WERI-Rb-1 (cell line): Measurements from ENCODE around the gene BICD2.

Source experiments
- DNase-seq: peaks from one replicate; pipeline ENCODE4 v3.0.0-alpha.2; 2020
- H3K27ac ChIP-seq: fragments of 250-450 bp; sonication (Bioruptor Pico); 2 replicates; pipeline ENCODE4 v1.5.1; 2020; ENCODE audit warnings: mild to moderate bottlenecking, moderate library complexity
- H3K27me3 ChIP-seq: fragments of 250-450 bp; sonication (Bioruptor Pico); 2 replicates; pipeline ENCODE4 v1.5.1; 2021; ENCODE audit warnings: mild to moderate bottlenecking, low read depth, moderate library complexity; ENCODE audit not compliant: insufficient read depth, severe bottlenecking
- H3K36me3 ChIP-seq: fragments of 250-450 bp; sonication (Bioruptor Pico); 2 replicates; pipeline ENCODE4 v1.5.1; 2020; ENCODE audit warnings: mild to moderate bottlenecking, moderate library complexity
- H3K4me3 ChIP-seq: 2 replicates; pipeline ENCODE4 v1.5.1; 2011; ENCODE audit warnings: low read depth, mild to moderate bottlenecking, control low read depth, low read length
- H3K9me3 ChIP-seq: fragments of 250-450 bp; sonication (Bioruptor Pico); 2 replicates; pipeline ENCODE4 v1.5.1; 2021; ENCODE audit warnings: mild to moderate bottlenecking, moderate library complexity; ENCODE audit not compliant: severe bottlenecking
- CTCF ChIP-seq: IDR thresholded peaks from 2 replicates; pipeline ENCODE4 v1.5.1; 2011; ENCODE audit warnings: low read depth, mild to moderate bottlenecking, control low read depth, inconsistent platforms, low read length

BICD2 gene

GRCh38 chr9:92709954-92710353 is 54.7 kb downstream of the BICD2 start:
- no peak for TF ChIP-seq CTCF

GRCh38 chr9:92709240-92709639 is 55.4 kb downstream of the BICD2 start:
- no peak overlapping the region for H3K27ac ChIP-seq
- H3K4me3 ChIP-seq = no peak overlapping the region
- H3K9me3 ChIP-seq = no peaks in the 10 kb centered on the region
- TF ChIP-seq CTCF = no peak
- DNase-seq = no peak
- peaks cover 40% of the 10 kb centered on the region for H3K36me3 ChIP-seq
- no peaks in the 10 kb centered on the region for H3K27me3 ChIP-seq

More at GRCh38 chr9:92709954-92710353, 54.7 kb downstream of the BICD2 start:
- H3K27me3 ChIP-seq = no peaks in the 10 kb centered on the region
- no peak overlapping the region for H3K4me3 ChIP-seq
- no peak for DNase-seq
- H3K9me3 ChIP-seq = no peaks in the 10 kb centered on the region
- peaks cover 47% of the 10 kb centered on the region for H3K36me3 ChIP-seq
- H3K27ac ChIP-seq = no peak overlapping the region

GRCh38 chr9:92707530-92707929 is 57.1 kb downstream of the BICD2 start:
- Histone ChIP-seq H3K36me3 (peaks cover 23% of the 10 kb centered on the region), H3K4me3 (no peak overlapping the region), H3K27me3 (no peaks in the 10 kb centered on the region), H3K9me3 (no peaks in the 10 kb centered on the region), H3K27ac (no peak overlapping the region)
- no peak for DNase-seq
- no peak for TF ChIP-seq CTCF

- Histone ChIP-seq H3K4me3 (no peak overlapping the region), H3K36me3 (peaks cover 17% of the 10 kb centered on the region), H3K27ac (no peak overlapping the region), H3K27me3 (no peaks in the 10 kb centered on the region), H3K9me3 (no peaks in the 10 kb centered on the region)
- TF ChIP-seq CTCF = peak; percentile 85
- peak; percentile 51 for DNase-seq
Measured at GRCh38 chr9:92706218-92706940, 58.3 kb downstream of the BICD2 start.

GRCh38 chr9:92704528-92704927 is 60.1 kb downstream of the BICD2 start:
- H3K27ac ChIP-seq = no peak overlapping the region
- DNase-seq = no peak
- H3K4me3 ChIP-seq = no peak overlapping the region
- no peaks in the 10 kb centered on the region for H3K9me3 ChIP-seq
- H3K27me3 ChIP-seq = no peaks in the 10 kb centered on the region
- H3K36me3 ChIP-seq = peaks cover 3% of the 10 kb centered on the region; the same call in 1 of the 2 replicates
- TF ChIP-seq CTCF = no peak

- H3K27ac ChIP-seq = no peak overlapping the region
- no peaks in the 10 kb centered on the region for H3K36me3 ChIP-seq
- DNase-seq = no peak
- no peaks in the 10 kb centered on the region for H3K27me3 ChIP-seq
- no peak overlapping the region for H3K4me3 ChIP-seq
- no peak for TF ChIP-seq CTCF
- H3K9me3 ChIP-seq = peaks cover 2% of the 10 kb centered on the region
Measured at GRCh38 chr9:92696619-92697018, 68.0 kb downstream of the BICD2 start.
